WI38 (cell line): ENCODE results near the gene TCP10L.

Experiments used
- H3K4me3 ChIP-seq: 2 replicates; pipeline ENCODE4 v1.5.1; 2011; ENCODE audit warnings: low read depth, mild to moderate bottlenecking, control low read depth, low read length
- CTCF ChIP-seq: IDR thresholded peaks from 2 replicates; pipeline ENCODE4 v1.5.1; 2012; ENCODE audit warnings: low read depth, mild to moderate bottlenecking, control low read depth, low read length

TCP10L gene

GRCh38 chr21:32572574-32573420 is 12.5 kb downstream of the TCP10L start:
- TF ChIP-seq CTCF = no peak
- H3K4me3 ChIP-seq = no peak overlapping the region

- no peak for TF ChIP-seq CTCF
Measured at GRCh38 chr21:32570456-32570855, 14.9 kb downstream of the TCP10L start.

GRCh38 chr21:32569261-32570230 is 15.8 kb downstream of the TCP10L start:
- peak overlapping the region; percentile 66 for H3K4me3 ChIP-seq
- TF ChIP-seq CTCF = peak; percentile 82

More at GRCh38 chr21:32570456-32570855, 14.9 kb downstream of the TCP10L start:
- H3K4me3 ChIP-seq = no peak overlapping the region

- H3K4me3 ChIP-seq = no peak overlapping the region
- no peak for TF ChIP-seq CTCF
Measured at GRCh38 chr21:32567626-32568025, 17.7 kb downstream of the TCP10L start.

- no peak for TF ChIP-seq CTCF
- H3K4me3 ChIP-seq = no peak overlapping the region
Measured at GRCh38 chr21:32566741-32567389, 18.5 kb downstream of the TCP10L start.

- TF ChIP-seq CTCF = no peak
- H3K4me3 ChIP-seq = no peak overlapping the region
Measured at GRCh38 chr21:32565856-32566465, 19.4 kb downstream of the TCP10L start.
